Measurements from ENCODE around the gene RNF123.

Gene RNF123

GRCh38 chr3:49665822-49666519 is 23.4 kb upstream of the RNF123 start:
- Mint-ChIP-seq H3K4me3 (no peak overlapping the region), H3K27me3 (peaks cover 14% of the 10 kb centered on the region), H3K9me3 (no peaks in the 10 kb centered on the region), H3K36me3 (no peaks in the 10 kb centered on the region), H3K4me1 (no peaks in the 10 kb centered on the region), H3K27ac (no peak overlapping the region)
- ATAC-seq (ENCODE audit: low read depth): no peak
- DNase-seq (ENCODE audit: low spot score in 2 of 2): no peak

- H3K27ac Mint-ChIP-seq: no peak overlapping the region
- H3K9me3 Mint-ChIP-seq: no peaks in the 10 kb centered on the region
- H3K27me3 Mint-ChIP-seq: peaks cover 11% of the 10 kb centered on the region
- no peak overlapping the region for H3K4me3 Mint-ChIP-seq
- DNase-seq (ENCODE audit: low spot score in 2 of 2) (no peak), ATAC-seq (ENCODE audit: low read depth) (no peak)
- H3K4me1 Mint-ChIP-seq: no peaks in the 10 kb centered on the region
- no peaks in the 10 kb centered on the region for H3K36me3 Mint-ChIP-seq
These were observed 22.8 kb upstream of the RNF123 start for GRCh38 chr3:49666592-49666991.

GRCh38 chr3:49667701-49668413 is 21.5 kb upstream of the RNF123 start:
- Mint-ChIP-seq H3K4me1 (peaks cover 6% of the 10 kb centered on the region), H3K27ac (no peak overlapping the region)
- no peak for ATAC-seq (ENCODE audit: low read depth)

GRCh38 chr3:49668414-49668797 is 21.0 kb upstream of the RNF123 start:
- peaks cover 11% of the 10 kb centered on the region for H3K27me3 Mint-ChIP-seq
- peaks cover 6% of the 10 kb centered on the region for H3K4me1 Mint-ChIP-seq
- DNase-seq (ENCODE audit: low spot score in 2 of 2): no peak
- H3K4me3 Mint-ChIP-seq: no peak overlapping the region
- no peaks in the 10 kb centered on the region for H3K9me3 Mint-ChIP-seq
- H3K36me3 Mint-ChIP-seq: no peaks in the 10 kb centered on the region
- no peak overlapping the region for H3K27ac Mint-ChIP-seq
- no peak for ATAC-seq (ENCODE audit: low read depth)

More at GRCh38 chr3:49667701-49668413, 21.5 kb upstream of the RNF123 start:
- Mint-ChIP-seq H3K27me3 (peaks cover 11% of the 10 kb centered on the region), H3K4me3 (no peak overlapping the region), H3K9me3 (no peaks in the 10 kb centered on the region), H3K36me3 (no peaks in the 10 kb centered on the region)
- no peak for DNase-seq (ENCODE audit: low spot score in 2 of 2)

- H3K4me3 Mint-ChIP-seq: no peak overlapping the region
- H3K36me3 Mint-ChIP-seq: no peaks in the 10 kb centered on the region
- no peaks in the 10 kb centered on the region for H3K9me3 Mint-ChIP-seq
These were observed 20.5 kb upstream of the RNF123 start for GRCh38 chr3:49668861-49669260.

GRCh38 chr3:49669352-49669751 is 20.0 kb upstream of the RNF123 start:
- peaks cover 10% of the 10 kb centered on the region for H3K4me1 Mint-ChIP-seq
- H3K4me3 Mint-ChIP-seq: no peak overlapping the region

More at GRCh38 chr3:49668861-49669260, 20.5 kb upstream of the RNF123 start:
- Mint-ChIP-seq H3K27me3 (peaks cover 11% of the 10 kb centered on the region), H3K27ac (no peak overlapping the region), H3K4me1 (peaks cover 10% of the 10 kb centered on the region)
- no peak for ATAC-seq (ENCODE audit: low read depth)
- DNase-seq (ENCODE audit: low spot score in 2 of 2): no peak

GRCh38 chr3:49670940-49671290 is 18.4 kb upstream of the RNF123 start:
- H3K27ac Mint-ChIP-seq: no peak overlapping the region
- no peaks in the 10 kb centered on the region for H3K9me3 Mint-ChIP-seq
- DNase-seq (ENCODE audit: low spot score in 2 of 2): no peak
- no peak for ATAC-seq (ENCODE audit: low read depth)
- peaks cover 1% of the 10 kb centered on the region for H3K36me3 Mint-ChIP-seq
- H3K4me1 Mint-ChIP-seq: peaks cover 18% of the 10 kb centered on the region
- peaks cover 5% of the 10 kb centered on the region for H3K27me3 Mint-ChIP-seq
- H3K4me3 Mint-ChIP-seq: no peak overlapping the region

More at GRCh38 chr3:49669352-49669751, 20.0 kb upstream of the RNF123 start:
- no peak overlapping the region for H3K27ac Mint-ChIP-seq
- peaks cover 9% of the 10 kb centered on the region for H3K27me3 Mint-ChIP-seq
- ATAC-seq (ENCODE audit: low read depth) (no peak), DNase-seq (ENCODE audit: low spot score in 2 of 2) (no peak)
- no peaks in the 10 kb centered on the region for H3K9me3 Mint-ChIP-seq
- H3K36me3 Mint-ChIP-seq: no peaks in the 10 kb centered on the region

GRCh38 chr3:49671291-49672288 is 17.8 kb upstream of the RNF123 start:
- ATAC-seq (ENCODE audit: low read depth) (no peak), DNase-seq (ENCODE audit: low spot score in 2 of 2) (peak; percentile 61 to 66)
- Mint-ChIP-seq H3K9me3 (no peaks in the 10 kb centered on the region), H3K4me3 (peak overlapping the region; percentile 49), H3K27me3 (peaks cover 3% of the 10 kb centered on the region), H3K4me1 (peaks cover 18% of the 10 kb centered on the region), H3K36me3 (peaks cover 2% of the 10 kb centered on the region), H3K27ac (no peak overlapping the region)

GRCh38 chr3:49673121-49673714 is 16.1 kb upstream of the RNF123 start:
- Mint-ChIP-seq H3K27ac (peak overlapping the region; percentile 97), H3K4me3 (peak overlapping the region; percentile 96), H3K27me3 (peaks cover 2% of the 10 kb centered on the region), H3K4me1 (peaks cover 20% of the 10 kb centered on the region), H3K9me3 (no peaks in the 10 kb centered on the region), H3K36me3 (peaks cover 7% of the 10 kb centered on the region)
- DNase-seq (ENCODE audit: low spot score in 2 of 2) (no peak), ATAC-seq (ENCODE audit: low read depth) (no peak)

GRCh38 chr3:49673715-49674496 is 15.5 kb upstream of the RNF123 start, which contains the start of gene APEH:
Gene APEH (plus strand): TSS chr3:49674351. CDS start chr3:49674402, 51 bp downstream.
- H3K36me3 Mint-ChIP-seq: peaks cover 8% of the 10 kb centered on the region
- DNase-seq (ENCODE audit: low spot score in 2 of 2) (peak; percentile 98 to 99), ATAC-seq (ENCODE audit: low read depth) (peak; percentile 82)
- peak within 1 kb of the TSS; percentile 96 for H3K4me3 Mint-ChIP-seq
- no peaks in the 10 kb centered on the region for H3K9me3 Mint-ChIP-seq
- H3K4me1 Mint-ChIP-seq: peaks cover 20% of the 10 kb centered on the region
- peak within 1 kb of the TSS; percentile 97 for H3K27ac Mint-ChIP-seq
- no peaks in the 10 kb centered on the region for H3K27me3 Mint-ChIP-seq

- Mint-ChIP-seq H3K27ac (peak overlapping the region; percentile 97), H3K36me3 (peaks cover 8% of the 10 kb centered on the region), H3K4me1 (peaks cover 20% of the 10 kb centered on the region), H3K27me3 (no peaks in the 10 kb centered on the region), H3K9me3 (no peaks in the 10 kb centered on the region), H3K4me3 (peak overlapping the region; percentile 96)
- ATAC-seq (ENCODE audit: low read depth): peak; percentile 1
- DNase-seq (ENCODE audit: low spot score in 2 of 2): no peak
These were observed 14.8 kb upstream of the RNF123 start for GRCh38 chr3:49674497-49674983.

GRCh38 chr3:49675912-49676311 is 13.4 kb upstream of the RNF123 start:
- DNase-seq (ENCODE audit: low spot score in 2 of 2) (no peak), ATAC-seq (ENCODE audit: low read depth) (no peak)
- Mint-ChIP-seq H3K4me1 (peaks cover 20% of the 10 kb centered on the region), H3K27me3 (no peaks in the 10 kb centered on the region), H3K9me3 (no peaks in the 10 kb centered on the region), H3K27ac (no peak overlapping the region), H3K36me3 (peaks cover 21% of the 10 kb centered on the region), H3K4me3 (no peak overlapping the region)

Data from memory B cell (primary cell).